OCI-M1 (cell line): ENCODE measurements around the gene QRFP.
"Not testable (repeated sequence)": the region's sequence is repeated elsewhere in the genome, so short reads cannot be mapped to it uniquely, and the experiment has no call there.

ENCODE experiments used
- DNase-seq: peaks from one replicate; lab custom pipeline; 2025; lab: John Stamatoyannopoulos, UW

The QRFP gene

DNA sequence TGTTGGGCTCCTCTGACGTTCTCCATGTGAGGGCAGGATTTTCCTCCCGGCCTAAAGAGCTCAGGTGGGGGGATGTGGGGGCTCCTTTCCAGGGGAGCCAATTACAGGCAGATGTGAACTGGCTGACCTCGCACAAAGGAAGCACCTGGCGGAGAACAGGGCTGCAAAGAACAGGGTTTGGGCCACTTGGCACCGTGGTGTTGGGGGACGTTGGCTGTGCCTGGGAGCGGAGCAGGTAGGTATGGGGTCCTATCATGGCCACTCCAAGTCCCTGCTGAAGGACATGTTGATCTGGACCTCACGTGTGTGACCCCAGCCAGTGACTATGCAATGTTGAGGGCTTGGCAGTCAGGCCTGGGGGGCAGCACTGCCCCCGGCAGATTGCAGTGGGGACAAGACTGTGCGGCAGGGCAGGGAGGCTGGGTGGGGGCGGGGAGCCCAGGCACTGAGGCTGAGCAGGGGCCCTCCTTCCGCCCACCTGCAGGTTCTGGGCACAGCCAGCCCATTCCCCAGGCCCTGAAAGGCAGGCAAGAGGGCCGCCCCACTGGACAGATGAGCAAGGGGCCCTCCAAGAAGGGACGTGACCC lies 23.0 kb upstream of the QRFP start:
- no peak for DNase-seq

DNA sequence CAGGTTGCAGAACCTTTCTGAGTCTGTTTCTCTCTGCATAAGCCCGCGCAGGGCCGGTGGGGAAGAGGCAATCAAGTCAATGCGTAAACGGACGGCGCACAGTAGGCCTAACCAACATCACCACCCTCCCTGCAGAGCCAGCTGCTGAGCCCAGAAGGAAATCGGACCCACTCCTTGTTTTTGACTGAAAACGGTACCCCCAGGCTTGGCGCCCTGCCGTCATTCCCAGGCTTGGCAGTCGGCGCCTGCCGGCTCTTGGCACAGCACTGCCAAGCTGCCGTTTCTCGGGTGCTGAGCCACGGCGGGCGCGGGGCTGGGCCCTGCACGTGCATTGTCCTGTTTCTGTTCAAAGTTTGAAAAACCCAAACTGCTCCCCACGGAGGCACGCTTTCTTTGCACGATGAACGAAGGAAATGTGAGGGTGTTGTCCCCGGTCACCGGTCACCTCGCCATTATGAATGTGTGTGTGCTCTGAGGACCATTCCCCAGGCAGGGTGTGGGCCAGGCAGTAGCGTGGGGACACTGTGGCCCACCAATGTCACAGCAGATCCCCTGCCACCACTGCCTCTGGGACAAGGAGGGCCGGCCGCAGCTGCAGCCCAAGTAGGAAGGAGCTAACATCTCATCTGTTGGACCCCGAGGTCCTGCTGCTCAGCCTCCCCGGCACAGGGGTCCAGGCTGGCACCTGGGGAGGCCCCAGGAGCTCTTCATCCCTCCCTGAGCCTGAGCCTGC lies 22.4 kb upstream of the QRFP start:
- no peak for DNase-seq

DNA sequence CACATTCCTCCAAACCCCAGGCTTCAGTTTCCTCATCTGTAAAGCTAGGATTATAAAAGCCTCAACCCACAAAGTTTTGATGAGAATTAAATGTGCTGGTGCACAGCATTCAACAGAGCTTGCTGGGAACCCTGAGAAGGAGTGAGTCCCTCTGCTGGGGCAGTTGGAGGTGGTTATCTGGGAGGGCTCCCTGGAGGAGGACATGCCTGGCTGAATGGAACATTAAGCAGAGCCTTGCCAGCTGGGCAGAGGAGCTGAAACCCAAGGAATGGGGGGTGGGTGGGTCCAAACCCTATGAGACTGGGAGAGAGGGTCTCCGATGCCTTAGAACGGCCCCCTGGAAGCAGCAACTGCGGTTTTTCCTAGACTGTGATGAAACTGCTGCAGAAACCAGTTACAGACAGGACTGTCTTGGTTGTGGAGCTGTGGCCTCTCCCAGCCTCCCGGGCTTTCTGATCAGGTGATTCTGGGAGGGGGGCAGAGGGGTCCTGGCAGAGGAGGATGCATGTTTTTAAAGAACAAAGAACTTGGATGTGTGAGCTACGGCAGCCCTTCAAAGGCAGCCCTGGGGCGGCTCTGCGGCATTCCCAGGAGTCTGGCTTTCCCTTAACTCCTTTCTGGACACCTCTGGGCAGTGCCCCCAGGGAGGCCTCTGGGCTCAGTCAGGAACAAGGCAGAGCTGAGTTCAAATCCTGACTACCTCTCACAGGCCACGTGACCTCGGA lies 21.7 kb upstream of the QRFP start:
- DNase-seq: no peak

DNA sequence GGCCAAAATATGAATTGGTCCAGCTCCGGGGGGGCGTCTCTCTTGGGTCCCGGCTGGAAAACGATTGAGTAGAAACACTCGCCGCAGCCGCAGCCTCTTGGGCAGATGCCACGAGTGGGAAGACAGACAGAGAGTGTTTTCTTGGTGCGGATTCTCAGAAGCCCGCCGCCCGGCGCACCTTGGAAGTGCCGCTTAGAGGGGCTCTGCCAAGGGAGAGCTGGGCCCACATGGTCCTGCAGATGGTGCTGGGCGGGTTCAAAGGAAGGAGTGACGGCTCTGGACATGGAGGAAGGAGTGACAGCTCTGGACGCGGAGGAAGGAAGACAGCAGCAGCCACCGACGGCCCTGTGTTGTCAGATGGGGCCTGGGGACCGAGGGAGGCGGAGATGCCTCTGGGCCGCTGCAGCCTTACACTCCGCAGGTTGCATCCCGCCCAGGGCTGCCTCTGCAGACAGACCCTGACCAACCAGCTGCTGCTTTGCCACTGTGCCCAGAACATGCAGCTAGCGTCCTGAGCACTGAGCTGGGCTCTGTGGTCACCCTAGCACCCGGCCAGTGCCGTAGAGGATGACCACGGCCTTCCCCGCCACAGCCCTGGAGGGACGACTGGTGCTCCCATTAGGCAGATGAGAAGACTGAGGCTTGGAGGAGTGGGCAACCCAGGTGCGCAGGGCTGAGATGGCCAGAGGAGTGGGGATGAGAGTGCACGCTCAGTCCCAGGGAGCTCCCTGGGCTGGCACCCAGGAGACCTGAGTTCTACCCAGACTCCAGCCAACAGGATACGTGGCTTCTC lies 20.8 kb upstream of the QRFP start:
- DNase-seq: no peak

DNA sequence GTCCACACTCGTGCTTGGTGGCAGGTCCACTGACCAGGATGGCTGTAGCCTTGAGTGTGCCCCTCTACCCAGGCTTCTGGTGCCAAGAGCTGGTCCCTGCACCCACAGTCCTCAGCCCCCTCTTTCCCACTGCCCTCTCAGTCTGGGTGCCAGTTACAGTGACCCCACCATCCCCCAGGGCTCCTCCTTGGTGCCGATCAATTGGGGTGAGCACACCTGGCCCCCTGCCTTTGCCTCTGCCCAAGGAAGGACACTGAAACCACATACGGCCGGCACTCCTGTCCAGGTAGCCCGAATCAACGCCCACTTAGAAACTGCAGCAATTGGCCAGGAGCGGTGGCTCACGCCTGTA lies 18.5 kb upstream of the QRFP start:
- DNase-seq: no peak

DNA sequence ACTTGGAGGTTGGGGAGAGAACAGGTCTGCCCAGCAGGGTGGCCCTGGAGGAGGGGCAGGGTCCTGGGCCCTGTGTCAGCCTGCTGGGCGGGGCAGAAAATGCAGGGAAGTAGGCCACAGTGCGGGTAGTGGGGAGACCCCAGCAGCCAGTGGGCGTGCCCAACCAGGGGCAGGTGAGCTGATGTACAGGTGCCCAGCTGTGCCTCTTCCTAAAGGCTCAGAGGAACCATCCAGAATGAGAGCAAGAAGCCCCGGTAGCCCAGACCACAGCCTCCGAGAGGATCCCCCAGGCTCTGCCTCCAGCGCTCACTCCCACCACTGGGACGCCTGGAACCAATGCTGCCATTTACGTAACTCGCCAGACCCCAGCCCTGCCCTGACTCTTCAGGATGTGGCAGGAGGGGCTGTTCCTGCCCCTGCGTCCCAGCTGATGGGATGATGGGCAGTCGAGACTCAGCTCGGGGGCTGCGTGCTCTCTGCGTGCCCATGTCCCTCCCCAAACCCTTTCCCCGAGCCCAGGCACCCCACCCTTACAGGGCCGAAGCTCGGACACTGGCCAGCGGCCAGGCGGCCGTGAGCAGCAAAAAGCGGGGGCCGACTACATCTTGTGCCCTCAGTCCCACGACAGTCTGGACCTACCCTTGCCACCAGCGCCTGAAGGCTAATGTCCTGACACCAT lies 17.9 kb upstream of the QRFP start:
- no peak for DNase-seq

DNA sequence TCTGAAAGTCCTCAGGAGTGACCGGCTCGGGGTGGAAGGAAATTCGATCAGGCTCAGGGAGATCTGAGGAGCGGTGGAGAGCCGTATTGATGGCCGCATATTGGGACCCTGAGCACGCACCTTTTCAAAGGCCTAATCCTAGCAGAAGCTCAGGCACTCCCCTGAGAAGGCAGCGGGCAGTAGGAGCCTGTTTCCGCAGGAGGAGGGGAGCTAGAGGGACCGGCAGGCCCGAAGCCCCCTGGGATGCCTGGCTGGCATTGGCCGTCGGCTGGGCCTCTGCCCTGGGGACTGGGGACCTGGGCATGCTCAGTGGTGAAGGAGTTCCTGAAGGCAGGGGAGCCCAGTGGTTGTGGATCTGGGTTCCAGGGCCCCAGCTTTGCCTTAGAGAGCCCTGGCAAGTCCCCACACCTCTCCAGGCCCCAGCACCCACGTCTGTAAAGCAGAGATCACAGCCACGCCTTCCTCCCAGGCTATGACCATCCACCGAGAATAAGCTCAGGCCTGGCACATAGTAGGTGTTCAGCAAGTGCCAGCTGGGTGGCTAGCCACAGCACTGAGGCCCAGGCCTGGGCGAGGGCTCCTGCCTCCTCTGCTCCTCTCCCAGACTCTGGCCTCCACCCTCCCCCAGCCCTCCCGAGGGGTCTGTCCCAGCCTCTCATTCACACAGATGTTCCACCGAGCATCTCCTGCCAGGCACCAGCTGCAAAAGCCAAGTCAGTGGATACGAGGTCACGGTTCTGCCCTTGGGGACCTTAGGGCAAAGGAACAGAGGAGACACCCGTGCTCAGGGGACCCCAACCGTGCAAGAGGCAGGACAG lies 17.2 kb upstream of the QRFP start:
- DNase-seq: no peak

DNA sequence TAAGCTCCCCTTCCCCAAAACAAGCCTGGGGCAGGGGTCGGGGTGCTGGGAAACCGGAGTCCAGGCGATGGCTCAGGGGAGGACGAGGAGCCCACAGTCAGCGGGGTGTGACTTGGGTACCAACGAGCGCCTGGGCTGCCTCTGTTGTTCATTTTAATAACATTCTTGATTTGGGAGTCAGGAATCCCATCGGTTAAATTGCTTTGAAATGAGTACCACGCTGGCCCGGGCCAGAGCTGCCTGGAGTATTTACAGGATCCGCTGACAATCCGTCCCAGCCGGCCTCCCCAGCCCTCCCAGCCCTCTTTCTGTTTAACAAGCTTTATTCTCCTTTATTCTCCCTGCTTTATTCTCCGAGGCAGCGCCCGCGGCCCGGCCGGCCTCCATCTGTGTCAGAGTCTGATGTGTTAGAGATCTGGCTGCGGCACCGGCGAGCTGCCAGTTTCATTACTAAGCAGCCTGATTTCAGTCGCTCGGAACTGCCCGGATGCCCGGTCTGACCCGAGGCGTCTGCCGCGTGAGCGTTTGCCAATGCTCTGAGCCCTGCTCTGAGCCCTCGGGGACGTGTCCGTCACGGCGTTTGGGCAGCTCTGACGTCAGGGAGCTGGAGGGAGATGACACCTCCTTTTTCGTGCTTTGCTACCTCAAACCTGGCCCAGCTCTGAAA lies 16.5 kb upstream of the QRFP start:
- DNase-seq: no peak

DNA sequence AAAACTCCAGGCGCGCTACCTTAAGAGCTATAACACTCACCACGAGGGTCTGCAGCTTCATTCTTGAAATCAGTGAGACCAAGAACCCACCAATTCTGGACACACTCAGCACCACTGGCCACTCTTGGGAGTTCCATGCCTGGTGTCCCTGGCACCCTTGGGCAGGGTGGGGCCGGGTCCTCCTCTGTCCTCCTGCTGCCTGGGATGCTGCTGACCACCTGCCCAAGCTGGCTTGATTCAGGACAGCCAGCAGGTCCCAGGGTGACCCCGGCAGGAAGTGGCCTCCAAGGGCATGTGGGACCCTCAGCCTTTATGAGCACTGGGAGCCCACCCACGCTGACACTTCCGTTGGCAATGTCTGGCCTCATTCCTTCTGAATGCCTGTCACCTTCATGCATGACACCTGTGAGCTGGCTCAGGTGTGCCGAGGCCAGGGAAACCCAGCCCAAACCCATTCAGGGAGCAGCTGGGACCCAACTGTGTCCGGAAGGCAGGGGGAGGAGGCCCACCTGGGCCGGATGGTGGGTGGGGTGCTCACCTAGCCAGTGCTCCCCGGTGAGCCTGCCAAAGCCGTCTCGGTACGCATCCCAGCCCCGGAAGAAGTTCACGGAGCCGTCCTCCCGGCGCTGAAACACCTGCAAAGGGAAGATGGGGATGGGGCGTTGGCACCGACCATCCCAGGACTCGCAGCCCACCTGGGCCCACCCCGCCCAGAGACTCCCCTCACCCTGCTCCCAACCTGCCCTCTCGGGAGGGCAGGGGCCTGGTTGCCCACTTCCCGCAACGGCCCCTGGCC lies 14.8 kb upstream of the QRFP start:
- no peak for DNase-seq

DNA sequence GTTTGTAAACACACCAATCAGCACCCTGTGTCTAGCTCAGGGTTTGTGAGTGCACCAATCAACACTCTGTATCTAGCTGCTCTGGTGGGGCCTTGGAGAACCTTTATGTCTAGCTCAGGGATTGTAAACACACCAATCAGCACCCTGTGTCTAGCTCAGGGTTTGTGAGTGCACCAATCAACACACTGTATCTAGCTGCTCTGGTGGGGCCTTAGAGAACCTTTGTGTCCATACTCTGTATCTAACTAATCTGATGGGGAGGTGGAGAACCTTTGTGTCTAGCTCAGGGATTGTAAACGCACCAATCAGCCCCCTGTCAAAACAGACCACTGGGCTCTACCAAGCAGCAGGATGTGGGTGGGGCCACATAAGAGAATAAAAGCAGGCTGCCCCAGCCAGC lies 14.1 kb upstream of the QRFP start:
- not testable (repeated sequence) for DNase-seq

DNA sequence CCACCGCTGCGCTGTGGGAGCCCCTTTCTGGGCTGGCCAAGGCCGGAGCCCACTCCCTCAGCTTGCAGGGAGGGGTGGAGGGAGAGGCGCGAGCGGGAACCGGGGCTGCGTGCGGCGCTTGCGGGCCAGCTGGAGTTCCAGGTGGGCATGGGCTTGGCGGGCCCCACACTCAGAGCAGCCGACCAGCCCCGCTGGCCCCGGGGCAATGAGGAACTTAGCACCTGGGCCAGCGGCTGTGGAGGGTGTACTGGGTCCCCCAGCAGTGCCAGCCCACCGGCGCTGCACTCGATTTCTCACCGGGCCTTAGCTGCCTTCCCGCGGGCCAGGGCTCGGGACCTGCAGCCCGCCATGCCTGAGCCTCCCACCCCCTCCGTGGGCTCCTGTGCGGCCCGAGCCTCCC lies 13.4 kb upstream of the QRFP start:
- DNase-seq: not testable (repeated sequence)

DNA sequence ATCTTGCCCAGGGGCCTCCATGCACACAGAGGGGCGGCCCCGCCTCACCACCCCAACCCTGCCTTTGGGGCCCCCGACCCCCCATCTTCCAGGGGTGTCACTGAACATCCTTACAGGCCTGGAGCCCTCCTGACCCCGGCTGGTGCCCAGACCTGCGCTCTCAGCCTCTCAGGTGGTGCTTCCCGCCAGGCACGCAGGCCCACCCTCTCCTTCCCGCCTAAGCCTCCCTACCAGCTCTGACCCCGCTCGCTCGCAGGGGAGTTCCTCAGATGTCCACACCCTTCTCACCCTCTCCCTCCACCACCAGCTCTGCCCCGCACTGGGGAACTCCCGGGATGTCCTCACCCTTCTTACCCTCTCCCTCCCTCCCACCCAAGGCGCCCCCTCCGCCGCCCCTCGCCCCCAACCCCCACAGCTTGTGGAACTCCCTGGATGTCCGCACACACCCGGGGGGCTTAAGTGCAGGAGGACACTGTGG lies 12.3 kb upstream of the QRFP start:
- no peak for DNase-seq

DNA sequence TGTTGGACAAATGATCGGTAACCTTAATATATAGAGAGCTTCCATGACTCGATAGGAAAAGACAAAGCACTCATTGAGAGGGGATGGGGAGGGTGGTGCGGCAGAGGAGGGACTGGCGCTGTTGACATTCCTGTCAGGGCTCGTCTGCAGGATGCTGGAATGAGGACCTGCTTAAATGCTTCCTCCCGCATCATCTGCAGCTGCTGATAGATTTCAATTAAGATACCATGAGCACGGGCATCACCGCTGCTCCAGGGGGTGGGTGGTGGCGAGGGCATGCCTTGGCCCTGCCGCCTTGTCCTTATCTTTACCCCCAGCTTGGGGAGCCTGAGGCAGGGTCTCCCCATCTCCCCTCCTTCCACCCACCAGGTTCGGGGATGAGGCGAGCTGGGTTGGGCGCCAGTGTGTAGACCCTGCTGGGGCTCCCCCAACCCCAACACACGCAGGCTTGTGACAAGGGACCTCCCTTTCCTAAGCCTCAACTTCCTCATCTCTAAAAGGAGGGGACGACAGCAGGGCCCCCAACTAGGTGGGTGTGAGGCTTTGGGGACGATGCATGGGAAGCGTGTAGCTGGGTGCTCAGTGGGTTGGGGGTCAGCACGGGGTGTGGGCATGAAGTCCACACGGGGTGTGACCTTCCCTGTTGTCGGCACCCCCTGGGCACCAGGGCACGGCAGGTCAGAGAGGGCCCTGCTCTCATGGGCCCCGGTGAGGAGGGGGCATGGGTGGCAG lies 11.7 kb upstream of the QRFP start:
- DNase-seq: no peak

DNA sequence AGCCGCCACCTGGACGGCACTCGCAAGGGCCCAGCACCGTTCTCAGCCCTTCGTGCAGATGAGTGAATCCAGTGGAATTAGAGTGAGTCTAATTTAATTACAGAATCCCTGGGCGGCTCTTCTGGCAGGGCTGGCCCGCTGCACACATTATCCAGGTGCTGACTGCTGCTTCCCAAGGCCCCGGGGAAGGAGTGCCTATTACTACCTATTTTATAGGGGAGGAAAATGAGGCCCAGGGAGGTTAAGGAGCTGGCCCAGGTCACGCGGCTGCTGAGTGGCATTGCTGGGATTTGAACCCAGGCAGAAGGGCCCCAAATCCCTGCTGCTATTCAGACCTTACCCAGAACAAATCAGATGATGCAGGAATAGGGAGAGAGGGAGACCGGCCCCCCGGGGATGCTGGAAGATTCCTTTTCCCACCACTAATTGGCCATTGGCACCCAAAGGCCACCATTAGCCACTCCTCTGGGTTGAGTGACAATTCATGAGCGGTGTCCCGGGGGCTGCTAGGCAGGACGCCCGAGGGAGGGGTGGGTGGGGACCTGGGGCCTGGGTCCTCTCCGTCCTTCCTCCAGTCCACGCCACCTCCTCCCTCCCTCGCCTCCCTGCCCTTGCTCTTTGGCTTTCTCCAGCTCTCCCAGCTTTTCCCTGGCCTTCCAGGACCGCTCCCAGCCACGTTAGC lies 10.3 kb upstream of the QRFP start:
- DNase-seq: no peak

DNA sequence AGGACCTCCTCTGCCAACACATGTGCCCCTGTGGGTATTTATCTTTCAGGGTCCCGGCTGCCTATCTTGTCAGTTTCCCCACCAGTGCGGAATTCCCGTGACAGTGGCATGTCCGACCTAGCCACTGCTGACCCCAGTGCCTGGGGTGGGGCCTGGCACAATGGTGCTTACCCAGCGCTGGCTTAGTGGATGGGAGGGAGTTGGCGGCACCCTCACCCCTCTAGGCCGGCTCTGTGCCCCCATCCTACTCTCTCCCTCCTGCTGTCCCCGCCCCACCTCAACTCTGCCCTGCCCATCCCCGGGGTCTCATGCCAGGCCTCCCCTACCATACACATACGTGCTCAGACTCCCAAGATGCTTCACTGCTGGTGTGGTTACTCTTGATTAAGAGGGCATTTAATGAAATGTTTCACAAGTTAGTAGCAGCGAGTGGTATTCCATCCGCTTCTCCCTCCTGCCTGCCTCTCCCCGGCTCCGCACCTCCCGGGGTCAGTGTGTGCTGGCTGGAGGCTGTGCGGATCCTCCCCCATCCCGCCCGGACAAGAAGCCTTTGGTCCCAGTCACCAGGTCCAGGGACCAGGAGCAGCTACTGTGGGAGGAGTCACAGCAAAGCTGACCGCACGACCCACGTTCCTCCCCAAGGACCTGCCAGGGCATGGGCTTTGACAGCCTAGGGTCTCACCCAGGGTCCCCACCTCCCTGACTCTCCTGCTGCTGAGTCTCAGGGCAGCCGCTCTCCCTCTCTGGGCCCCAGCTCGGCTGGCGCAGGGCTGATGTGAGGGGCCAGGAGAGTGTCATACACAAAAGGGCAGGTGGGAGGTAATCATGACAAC lies 9.5 kb upstream of the QRFP start:
- DNase-seq: no peak

DNA sequence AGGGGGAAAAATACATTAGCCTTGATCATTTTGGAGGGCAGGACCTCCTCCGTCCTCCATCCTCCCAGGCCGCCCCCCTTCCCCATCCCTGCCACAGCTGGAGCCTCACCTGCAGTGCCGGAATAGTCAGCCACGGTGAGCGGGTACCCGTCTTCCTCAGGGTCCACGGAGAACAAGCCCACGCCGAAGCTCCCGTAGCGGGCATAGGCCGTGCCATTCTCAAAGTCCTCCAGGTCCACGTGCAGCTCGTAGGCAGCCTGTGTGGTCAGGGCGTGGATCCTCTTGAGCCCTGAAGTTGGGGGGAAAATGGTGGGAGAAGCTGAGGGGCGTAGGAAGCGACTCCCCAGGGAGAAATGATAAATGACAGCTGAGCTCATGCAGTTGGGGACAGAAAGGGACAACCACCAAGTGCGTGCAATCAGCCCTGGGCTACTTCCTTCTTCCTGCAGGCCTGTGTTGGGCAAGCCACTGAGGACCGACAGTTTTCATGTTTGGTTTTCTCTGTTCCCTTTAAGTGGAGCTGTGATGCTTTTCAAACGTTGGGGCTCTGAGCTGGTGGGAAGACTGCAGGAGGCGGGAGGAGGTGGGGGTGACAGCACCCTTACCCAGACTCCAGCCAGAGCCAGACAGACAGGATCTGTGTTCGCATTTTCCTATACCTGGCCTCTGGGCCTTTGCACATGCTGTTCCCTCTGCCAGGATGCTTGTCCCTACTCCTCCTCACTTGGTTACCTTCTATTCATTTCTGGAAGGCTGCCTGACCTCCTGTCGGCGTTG lies 8.7 kb upstream of the QRFP start:
- DNase-seq: no peak
